Esophagus mucosa (tissue), 1 donor: ENCODE results near the gene CDC42BPG. TPM values are rescaled to one million over a fixed set of nuclear protein-coding genes. Genes with fewer than 3 reads are reported as not detected.

Experiments
- ATAC-seq: fragments of 200-7000 bp; cut with Tn5 transposase; one replicate; pipeline ENCODE4 v1.9.1; 2020
- total RNA-seq: library from RNA; stranded (reverse); gene quantifications from one replicate; pipeline ENCODE4 v1.2.4, GENCODE V29; 2023
- donor health status: DM: yes; HTN: yes; CAD: no.

CDC42BPG gene
- total RNA-seq, 1 donor from 2014 or later, result 20.5 TPM

DNA sequence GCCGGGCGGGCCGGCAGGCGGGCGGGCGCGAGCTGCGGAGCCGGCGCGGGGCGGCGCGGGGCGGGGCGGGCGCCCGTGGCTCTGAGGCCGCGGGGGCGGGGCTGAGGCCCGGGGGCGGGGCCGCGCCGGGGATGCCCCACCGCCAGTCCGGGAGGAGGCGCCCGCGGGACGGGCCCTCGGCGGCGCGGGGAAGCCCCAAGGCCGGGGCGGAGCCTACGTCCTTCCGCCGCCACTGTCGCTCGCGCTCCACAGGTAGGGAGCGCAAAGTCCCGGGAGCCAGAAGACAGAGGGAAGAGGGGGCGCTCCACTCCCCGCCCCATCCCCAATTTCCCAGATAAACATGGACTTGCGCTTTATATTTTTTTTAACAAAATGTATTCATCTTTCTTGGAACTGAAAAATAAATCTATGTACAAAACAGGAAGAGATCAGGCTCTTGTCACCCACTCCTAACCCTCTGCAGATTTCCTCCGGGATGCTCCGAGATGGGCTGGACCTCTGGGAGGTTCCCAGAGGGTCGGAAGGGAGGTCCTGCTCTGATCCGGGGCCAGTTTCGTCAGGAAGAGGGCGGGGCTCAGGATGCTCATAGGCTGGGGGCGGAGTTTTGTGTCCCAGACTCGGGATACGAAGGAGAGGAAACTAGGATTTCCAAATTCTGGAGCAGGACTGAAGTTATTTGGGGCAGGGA is 41.2 kb downstream of the CDC42BPG start, which contains the start of gene MAP4K2:
TSS of gene MAP4K2 (minus strand) at position 57 of the 688 bp plus-strand sequence. CDS start 65 bp downstream, outside the sequence.
- ATAC-seq, result peak; percentile 81

DNA sequence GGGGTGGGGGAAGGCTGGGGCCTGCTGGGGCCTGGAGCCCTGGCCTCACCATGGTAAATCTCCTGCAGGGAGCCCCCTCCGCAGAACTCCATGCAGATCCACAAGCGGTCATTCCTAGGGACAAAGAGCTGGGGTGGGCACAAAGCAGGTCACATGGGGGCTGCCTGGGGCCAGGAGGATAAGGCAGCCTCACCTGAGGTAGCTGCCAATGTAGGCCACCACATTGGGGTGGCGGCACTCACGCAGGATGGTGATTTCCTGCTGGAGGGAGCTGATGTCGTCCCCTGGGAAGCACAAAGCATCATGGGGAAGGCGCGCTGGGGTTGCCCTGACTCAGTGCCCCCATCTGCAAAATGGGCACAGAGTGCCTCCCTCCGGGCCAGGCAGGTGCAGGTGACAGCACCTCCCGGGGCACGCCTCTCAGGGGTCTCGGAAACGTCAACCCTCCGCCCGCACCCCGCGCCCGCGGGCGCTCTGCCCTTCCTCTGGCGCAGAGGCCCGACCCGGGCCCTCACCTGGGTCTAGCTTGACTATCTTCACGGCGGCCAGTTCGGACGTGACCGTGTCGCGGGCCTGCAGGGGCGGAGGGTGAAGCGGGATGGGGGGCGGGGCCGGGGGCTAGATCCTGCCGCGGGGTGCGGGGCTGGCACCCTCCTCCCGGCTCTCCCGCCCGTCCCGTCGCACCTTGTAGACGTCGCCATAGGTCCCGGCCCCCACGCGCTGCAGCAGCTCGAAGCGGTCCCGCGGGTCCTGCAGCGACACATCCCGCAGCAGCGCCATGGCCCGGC is 41.9 kb downstream of the CDC42BPG start:
- ATAC-seq, result peak; percentile 6

- ATAC-seq, result no peak
Observed at GRCh38 chr11:64801561-64802369, 42.7 kb downstream of the CDC42BPG start.

- ATAC-seq, result no peak
Observed at GRCh38 chr11:64801158-64801464, 43.3 kb downstream of the CDC42BPG start.

- no peak for ATAC-seq
Observed at GRCh38 chr11:64800303-64801157, 43.9 kb downstream of the CDC42BPG start.

GRCh38 chr11:64799623-64800302 is 44.7 kb downstream of the CDC42BPG start:
- no peak for ATAC-seq

DNA sequence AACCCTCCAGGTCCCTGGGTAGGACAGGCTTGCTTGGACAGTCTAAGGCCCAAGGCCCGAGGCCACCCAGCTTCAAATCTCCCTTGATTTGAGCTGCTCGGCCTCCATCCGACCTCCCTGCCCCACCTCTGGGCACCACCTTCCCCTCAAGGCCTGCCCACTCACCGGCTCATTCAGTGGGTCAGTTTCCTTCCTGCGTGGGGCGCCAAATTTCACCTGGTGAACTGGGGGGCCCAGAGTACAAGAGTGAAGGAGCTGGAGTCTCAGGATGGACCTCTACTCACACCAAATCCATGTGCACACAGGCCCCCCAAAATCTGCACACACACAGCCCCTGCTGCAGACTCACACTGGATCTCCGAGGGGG is 45.2 kb downstream of the CDC42BPG start:
- ATAC-seq, result no peak

DNA sequence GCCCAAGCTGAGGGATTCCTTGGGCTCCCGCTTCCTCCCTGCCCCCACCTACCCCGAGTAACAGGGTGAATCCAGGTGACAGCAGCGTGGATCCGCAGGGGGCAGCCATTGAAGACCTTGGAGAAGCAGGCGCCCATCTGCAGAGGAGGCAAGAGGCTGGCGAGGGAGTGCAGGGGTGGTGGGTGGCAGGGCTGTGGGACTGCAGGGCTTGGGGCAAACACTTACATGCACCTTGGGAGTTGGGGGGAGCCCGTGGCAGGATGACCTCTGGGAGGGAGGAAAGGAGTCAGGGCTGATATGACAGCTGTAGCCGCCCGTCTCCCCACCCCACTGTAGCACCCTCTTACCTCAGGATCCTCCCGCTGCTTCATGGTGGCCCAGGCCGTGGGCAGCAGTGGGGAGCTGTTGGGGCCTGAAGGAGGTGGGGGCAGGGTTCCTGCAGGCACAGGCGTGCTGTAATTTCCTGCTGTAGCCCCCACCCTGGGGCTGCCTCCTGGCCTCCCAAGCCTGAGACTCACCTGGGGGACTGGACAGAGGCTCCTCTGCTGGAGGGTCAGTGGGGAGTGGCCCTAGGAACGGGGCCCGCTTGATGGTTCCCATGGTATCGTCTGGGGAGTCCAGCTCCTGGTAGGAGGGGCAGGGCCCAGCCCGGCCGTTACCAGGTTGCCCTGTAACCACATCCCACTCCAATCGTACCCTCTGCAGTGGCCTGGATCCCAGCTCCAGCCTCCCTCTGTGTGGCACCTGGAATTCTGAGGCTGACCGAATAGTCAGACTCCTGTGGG is 47.5 kb downstream of the CDC42BPG start:
- no peak for ATAC-seq

DNA sequence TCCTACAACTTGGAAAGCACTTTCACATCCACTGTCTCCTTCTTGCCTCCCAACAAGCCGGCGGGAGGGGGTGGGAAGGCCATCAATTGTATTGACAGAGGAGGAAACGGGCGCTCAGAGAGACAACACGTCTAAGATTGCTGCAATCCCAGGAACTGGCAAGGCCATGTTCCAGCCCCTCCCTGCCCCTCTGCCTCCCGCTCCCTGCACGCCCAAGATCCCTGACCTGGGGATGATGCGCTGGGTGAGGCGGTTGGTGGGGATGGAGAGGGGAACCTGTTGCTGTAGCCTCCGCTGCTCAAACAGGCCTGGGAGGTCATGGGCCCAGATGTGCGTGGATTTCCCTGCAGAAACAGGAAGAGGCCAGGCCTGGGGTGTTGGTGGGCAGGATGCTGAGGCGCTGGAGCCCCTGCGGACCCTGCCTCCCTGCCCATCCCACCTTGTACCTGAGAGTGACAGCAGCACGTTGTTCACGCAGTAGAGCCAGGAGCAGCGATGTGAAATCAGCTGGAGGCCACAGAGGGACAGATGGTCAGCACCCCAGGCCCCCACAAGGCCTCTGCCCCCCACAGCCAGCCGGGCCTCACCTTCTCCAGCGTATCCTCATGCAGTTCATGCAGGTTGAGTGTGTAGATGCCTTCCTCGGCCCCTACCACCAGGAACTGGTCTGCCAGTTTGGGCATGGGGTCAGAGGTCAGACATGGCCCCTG is 48.3 kb downstream of the CDC42BPG start:
- ATAC-seq, result no peak

DNA sequence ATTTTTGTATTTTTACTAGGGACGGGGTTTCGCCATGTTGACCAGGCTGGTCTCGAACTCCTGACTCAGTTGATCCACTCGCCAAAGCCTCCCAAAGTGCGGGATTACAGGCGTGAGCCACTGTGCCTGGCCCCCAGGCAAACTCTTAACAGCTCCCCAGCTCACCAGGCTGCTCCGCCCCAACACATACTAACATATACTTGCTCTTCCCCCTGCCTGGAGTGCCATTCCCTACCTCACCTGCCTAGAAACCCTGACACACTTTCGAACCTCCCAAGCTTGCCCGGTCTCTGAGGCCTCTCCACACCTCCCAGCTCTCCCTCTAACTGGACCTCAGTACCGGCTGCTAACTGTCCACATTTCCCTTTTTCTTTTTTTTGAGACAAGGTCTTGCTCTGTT is 49.9 kb downstream of the CDC42BPG start:
- no peak for ATAC-seq

DNA sequence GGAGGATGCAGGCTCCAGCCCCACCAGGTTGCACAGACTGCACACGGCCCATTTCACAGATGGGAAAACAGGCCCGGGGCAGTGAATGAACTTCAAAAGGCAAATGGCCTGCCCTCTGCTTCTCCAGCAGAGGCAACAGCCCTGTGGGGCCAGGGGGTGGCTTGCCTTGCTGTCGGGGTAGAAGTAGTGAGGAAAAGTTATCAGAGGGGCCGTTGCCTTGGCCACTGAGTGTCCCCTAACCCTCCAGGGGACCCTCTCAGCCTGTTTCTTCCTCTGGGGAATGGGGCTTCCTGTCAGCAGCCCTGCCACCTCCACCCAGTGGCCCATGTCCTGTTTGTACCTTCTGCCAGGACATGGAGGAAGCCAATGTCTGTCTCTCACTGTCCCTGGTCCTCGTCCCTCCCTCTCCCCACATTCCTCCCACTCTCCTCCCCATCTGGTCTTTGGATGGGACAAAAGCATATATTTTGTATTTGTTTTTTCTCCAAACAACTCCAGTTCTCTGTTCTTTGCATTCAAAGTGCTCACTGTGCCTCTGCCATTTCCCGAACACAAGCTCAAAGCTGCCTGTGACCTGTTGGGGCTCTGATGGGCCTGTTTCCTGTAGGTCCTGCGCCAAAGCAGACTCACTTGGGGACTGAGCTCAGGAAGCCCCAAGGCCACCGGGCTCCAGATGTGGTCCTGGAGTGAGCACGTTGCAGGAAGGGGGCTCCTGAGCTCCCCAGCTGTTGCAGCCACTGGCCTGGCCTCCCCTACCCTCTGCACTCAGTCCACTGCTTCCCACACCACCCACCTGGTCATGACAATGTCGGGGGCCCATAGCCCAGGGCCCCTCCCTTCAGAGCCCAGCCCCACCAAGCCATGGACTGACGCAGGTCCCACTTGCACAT is 50.9 kb downstream of the CDC42BPG start:
- ATAC-seq, result peak; percentile 9

DNA sequence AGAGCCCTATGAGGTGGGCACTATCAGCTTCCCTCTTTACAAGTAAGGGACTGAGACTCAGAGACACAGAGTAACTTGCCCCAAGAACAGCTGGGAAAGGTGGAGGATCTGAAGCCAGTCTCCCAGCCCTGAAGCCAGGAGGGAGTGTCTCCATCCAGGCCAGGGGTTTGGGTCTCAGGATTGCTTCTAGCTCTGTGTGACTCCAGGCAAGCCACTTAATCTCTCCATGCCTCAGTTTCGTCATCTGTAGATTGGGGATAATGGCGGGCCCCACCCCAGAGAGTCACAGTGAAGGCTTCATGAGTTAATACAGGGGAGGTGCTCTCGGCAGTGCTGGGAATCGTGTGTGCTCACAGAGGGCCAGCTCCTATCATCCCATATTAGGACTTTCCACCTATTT is 52.0 kb downstream of the CDC42BPG start:
- ATAC-seq, result no peak

GRCh38 chr11:64791781-64792291 is 52.6 kb downstream of the CDC42BPG start:
- ATAC-seq, result no peak

GRCh38 chr11:64790205-64791095 is 54.0 kb downstream of the CDC42BPG start:
- no peak for ATAC-seq

GRCh38 chr11:64789331-64790204 is 54.9 kb downstream of the CDC42BPG start:
- no peak for ATAC-seq

DNA sequence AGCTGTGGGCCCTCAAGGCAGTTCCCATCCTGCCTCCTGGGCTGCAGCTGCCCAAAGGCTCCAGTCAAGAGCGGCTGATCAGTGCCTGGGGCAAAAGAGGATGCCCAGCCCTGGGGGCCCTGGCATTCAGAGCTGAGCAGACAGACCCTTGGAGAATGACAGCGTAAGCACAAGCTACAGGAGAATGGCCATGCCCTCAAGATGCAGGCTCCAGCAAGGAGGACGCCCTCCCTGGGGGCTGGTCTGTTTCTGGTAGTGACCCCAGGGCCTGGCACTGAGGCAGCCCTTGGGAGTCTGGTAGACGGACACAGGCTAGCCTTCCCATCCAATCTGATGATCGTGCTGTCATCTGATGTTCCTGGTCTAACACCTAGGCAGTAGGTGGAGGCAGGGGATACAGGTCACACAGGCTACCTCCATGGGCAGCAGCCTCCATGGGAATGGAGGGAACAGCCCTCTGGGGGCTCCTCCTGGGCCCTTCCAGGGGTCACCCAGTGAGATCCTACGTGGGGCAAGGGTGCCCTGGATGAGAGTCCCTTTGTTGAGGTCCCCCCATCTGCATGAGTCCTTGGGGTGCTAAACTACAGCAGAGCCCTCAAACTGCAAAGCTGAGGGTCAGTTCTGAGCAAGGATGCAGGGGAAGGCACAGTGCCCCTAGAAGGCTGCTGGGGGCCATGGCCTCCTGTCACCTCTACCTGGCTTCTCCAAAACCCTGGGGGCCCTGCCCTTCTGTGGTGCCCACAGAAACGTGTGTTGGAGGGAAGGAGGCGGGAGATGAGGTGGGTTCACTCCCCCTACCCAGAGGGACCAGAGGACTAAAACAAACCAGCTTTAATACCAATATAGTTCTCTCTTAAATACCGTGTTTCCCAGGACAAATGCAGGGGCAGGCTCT is 55.9 kb downstream of the CDC42BPG start:
- peak; percentile 4 for ATAC-seq
